Stomach (tissue), 4 donors: Measurements from ENCODE around the gene PHF2.

Experiments used
- CTCF ChIP-seq, 7 experiments: fragments of 450-650 bp in 4 of 7; fragments of 200-600 bp in 3 of 7; sonication (generic) in 3 of 7; IDR thresholded peaks; one replicate each; pipeline ENCODE4 v1.5.1; 2016 to 2019; ENCODE audit warnings: antibody characterized with exemption in 7 of 7, control low read depth in 2 of 7, mild to moderate bottlenecking in 1 of 7
- EP300 ChIP-seq: sonication (generic); formaldehyde crosslinking; IDR thresholded peaks from one replicate; pipeline ENCODE4 v1.6.1; 2017; ENCODE audit warnings: antibody characterized with exemption

- TF ChIP-seq CTCF (IDR thresholded peaks at IDR 0.05) = peak in 5 of 7 experiments; percentile 89 to 96 (median 92)
- TF ChIP-seq EP300 = no peak
These were observed 9.7 kb upstream of the PHF2 start for GRCh38 chr9:93566408-93567270.
